ENCODE measurements around the gene PRPF6.

Gene PRPF6

GRCh38 chr20:64029293-64030117, 48.6 kb downstream of the PRPF6 start:
- no peak overlapping the region for H3K4me3 ChIP-seq (ENCODE audit: control insufficient read depth in 1 of 7, extremely low read depth in 1 of 7, insufficient read depth in 4 of 7, low read depth in 2 of 7, low read length in 6 of 7)
- H3K9me3 ChIP-seq (ENCODE audit: control extremely low read depth in 1 of 5, control insufficient read depth in 4 of 5, insufficient read depth in 2 of 5, low read depth in 1 of 5, low read length in 4 of 5), result no peaks in the 10 kb centered on the region
- POLR2A ChIA-PET, result no interaction called here
- H3K36me3 ChIP-seq (ENCODE audit: control insufficient read depth in 4 of 4, insufficient read depth in 4 of 4, low read length in 3 of 4), result peaks cover 26 to 93% (median 81%) of the 10 kb centered on the region in 4 experiments
- DNase-seq, result no peak
- 98% methylated on average over 37 of the region's 38 CpGs for WGBS (ENCODE audit: insufficient coverage)
- H3K27me3 ChIP-seq (replicated peaks in 2 of 5; ENCODE audit: control insufficient read depth in 4 of 5, insufficient read depth in 5 of 5, low read length in 4 of 5), result no peaks in the 10 kb centered on the region
- no peak overlapping the region for H3K27ac ChIP-seq (ENCODE audit: insufficient read depth in 1 of 2, low read depth in 1 of 2, low read length in 2 of 2, poor library complexity in 1 of 2, severe bottlenecking in 2 of 2)
- H3K4me1 ChIP-seq (ENCODE audit: control extremely low read depth in 1 of 4, control insufficient read depth in 4 of 4, insufficient read depth in 4 of 4, low read length in 3 of 4), result no peaks in the 10 kb centered on the region
- CTCF ChIA-PET, result interaction anchor here (1.0 to 3.1 kb wide), 2 partner anchors 9 to 10 kb away, joined by 3 to 16 read pairs; no protein-coding TSS in a partner anchor

- CTCF ChIA-PET, result interaction anchor here (1.0 to 1.2 kb wide), 2 partner anchors 9 to 22 kb away, joined by 3 to 5 read pairs; no protein-coding TSS in a partner anchor
- POLR2A ChIA-PET, result no interaction called here
- Histone ChIP-seq H3K4me3 (ENCODE audit: control insufficient read depth in 1 of 7, extremely low read depth in 1 of 7, insufficient read depth in 4 of 7, low read depth in 2 of 7, low read length in 6 of 7) (no peak overlapping the region), H3K27ac (ENCODE audit: insufficient read depth in 1 of 2, low read depth in 1 of 2, low read length in 2 of 2, poor library complexity in 1 of 2, severe bottlenecking in 2 of 2) (no peak overlapping the region), H3K36me3 (ENCODE audit: control insufficient read depth in 4 of 4, insufficient read depth in 4 of 4, low read length in 3 of 4) (peaks cover 20 to 88% (median 76%) of the 10 kb centered on the region in 4 experiments), H3K9me3 (ENCODE audit: control extremely low read depth in 1 of 5, control insufficient read depth in 4 of 5, insufficient read depth in 2 of 5, low read depth in 1 of 5, low read length in 4 of 5) (no peaks in the 10 kb centered on the region), H3K4me1 (ENCODE audit: control extremely low read depth in 1 of 4, control insufficient read depth in 4 of 4, insufficient read depth in 4 of 4, low read length in 3 of 4) (peaks cover 0 to 3% (median 0%) of the 10 kb centered on the region in 4 experiments), H3K27me3 (replicated peaks in 2 of 5; ENCODE audit: control insufficient read depth in 4 of 5, insufficient read depth in 5 of 5, low read length in 4 of 5) (no peaks in the 10 kb centered on the region)
- 96% methylated on average over 19 of the region's 20 CpGs for WGBS (ENCODE audit: insufficient coverage)
- no peak for DNase-seq
Observed at GRCh38 chr20:64030371-64031134, 49.6 kb downstream of the PRPF6 start.

- peaks cover 17 to 75% (median 71%) of the 10 kb centered on the region in 4 experiments for H3K36me3 ChIP-seq (ENCODE audit: control insufficient read depth in 4 of 4, insufficient read depth in 4 of 4, low read length in 3 of 4)
- peaks cover 0 to 16% (median 8%) of the 10 kb centered on the region in 4 experiments for H3K4me1 ChIP-seq (ENCODE audit: control extremely low read depth in 1 of 4, control insufficient read depth in 4 of 4, insufficient read depth in 4 of 4, low read length in 3 of 4)
- no peaks in the 10 kb centered on the region for H3K9me3 ChIP-seq (ENCODE audit: control extremely low read depth in 1 of 5, control insufficient read depth in 4 of 5, insufficient read depth in 2 of 5, low read depth in 1 of 5, low read length in 4 of 5)
- H3K27me3 ChIP-seq (replicated peaks in 2 of 5; ENCODE audit: control insufficient read depth in 4 of 5, insufficient read depth in 5 of 5, low read length in 4 of 5), result no peaks in the 10 kb centered on the region
- H3K27ac ChIP-seq (ENCODE audit: insufficient read depth in 1 of 2, low read depth in 1 of 2, low read length in 2 of 2, poor library complexity in 1 of 2, severe bottlenecking in 2 of 2), result no peak overlapping the region
- ChIA-PET CTCF (interaction anchor here (1.0 to 1.2 kb wide), 3 partner anchors 10 to 20 kb away, joined by 3 to 5 read pairs (median 3); no protein-coding TSS in a partner anchor), POLR2A (no interaction called here)
- H3K4me3 ChIP-seq (ENCODE audit: control insufficient read depth in 1 of 7, extremely low read depth in 1 of 7, insufficient read depth in 4 of 7, low read depth in 2 of 7, low read length in 6 of 7), result no peak overlapping the region
- 98% methylated on average over 19 of the region's 19 CpGs for WGBS (ENCODE audit: insufficient coverage)
- no peak for DNase-seq
Observed at GRCh38 chr20:64031822-64032314, 50.9 kb downstream of the PRPF6 start.

GRCh38 chr20:64032706-64033624, 52.0 kb downstream of the PRPF6 start:
- Histone ChIP-seq H3K27me3 (replicated peaks in 2 of 5; ENCODE audit: control insufficient read depth in 4 of 5, insufficient read depth in 5 of 5, low read length in 4 of 5) (peaks cover 0 to 7% (median 2%) of the 10 kb centered on the region in 5 experiments), H3K9me3 (ENCODE audit: control extremely low read depth in 1 of 5, control insufficient read depth in 4 of 5, insufficient read depth in 2 of 5, low read depth in 1 of 5, low read length in 4 of 5) (no peaks in the 10 kb centered on the region), H3K4me3 (ENCODE audit: control insufficient read depth in 1 of 7, extremely low read depth in 1 of 7, insufficient read depth in 4 of 7, low read depth in 2 of 7, low read length in 6 of 7) (no peak overlapping the region), H3K36me3 (ENCODE audit: control insufficient read depth in 4 of 4, insufficient read depth in 4 of 4, low read length in 3 of 4) (peaks cover 11 to 64% (median 60%) of the 10 kb centered on the region in 4 experiments), H3K4me1 (ENCODE audit: control extremely low read depth in 1 of 4, control insufficient read depth in 4 of 4, insufficient read depth in 4 of 4, low read length in 3 of 4) (peaks cover 0 to 25% (median 19%) of the 10 kb centered on the region in 4 experiments), H3K27ac (ENCODE audit: insufficient read depth in 1 of 2, low read depth in 1 of 2, low read length in 2 of 2, poor library complexity in 1 of 2, severe bottlenecking in 2 of 2) (no peak overlapping the region)
- POLR2A ChIA-PET, result no interaction called here
- DNase-seq, result no peak
- CTCF ChIA-PET, result interaction anchor here (1.2 kb wide), 1 partner anchor 9 kb away, joined by 3 read pairs; no protein-coding TSS in a partner anchor
- WGBS (ENCODE audit: insufficient coverage), result 96% methylated on average over 30 of the region's 31 CpGs

GRCh38 chr20:64033981-64034493, 53.1 kb downstream of the PRPF6 start:
- no peak overlapping the region for H3K27ac ChIP-seq (ENCODE audit: insufficient read depth in 1 of 2, low read depth in 1 of 2, low read length in 2 of 2, poor library complexity in 1 of 2, severe bottlenecking in 2 of 2)
- POLR2A ChIA-PET, result no interaction called here
- H3K9me3 ChIP-seq (ENCODE audit: control extremely low read depth in 1 of 5, control insufficient read depth in 4 of 5, insufficient read depth in 2 of 5, low read depth in 1 of 5, low read length in 4 of 5), result no peaks in the 10 kb centered on the region
- H3K4me1 ChIP-seq (ENCODE audit: control extremely low read depth in 1 of 4, control insufficient read depth in 4 of 4, insufficient read depth in 4 of 4, low read length in 3 of 4), result peaks cover 0 to 34% (median 28%) of the 10 kb centered on the region in 4 experiments
- CTCF ChIA-PET, result interaction anchor here (0.7 kb wide), 1 partner anchor 10 kb away, joined by 4 read pairs; no protein-coding TSS in a partner anchor
- H3K36me3 ChIP-seq (ENCODE audit: control insufficient read depth in 4 of 4, insufficient read depth in 4 of 4, low read length in 3 of 4), result peaks cover 8 to 57% (median 51%) of the 10 kb centered on the region in 4 experiments
- H3K4me3 ChIP-seq (ENCODE audit: control insufficient read depth in 1 of 7, extremely low read depth in 1 of 7, insufficient read depth in 4 of 7, low read depth in 2 of 7, low read length in 6 of 7), result no peak overlapping the region
- WGBS (ENCODE audit: insufficient coverage), result 95% methylated on average over 11 of the region's 11 CpGs
- no peak for DNase-seq
- peaks cover 0 to 8% (median 2%) of the 10 kb centered on the region in 5 experiments for H3K27me3 ChIP-seq (replicated peaks in 2 of 5; ENCODE audit: control insufficient read depth in 4 of 5, insufficient read depth in 5 of 5, low read length in 4 of 5)

Measured in common myeloid progenitor, CD34-positive (primary cell).